ENCODE results near the gene NUP62. TPM values are rescaled to one million over a fixed set of nuclear protein-coding genes. Genes with fewer than 3 reads are reported as not detected.
"Not testable (repeated sequence)": the region's sequence is repeated elsewhere in the genome, so short reads cannot be mapped to it uniquely, and the experiment has no call there.

Gene NUP62
- total RNA-seq, 1 experiment from 2014 or later, result 69.7 TPM

DNA sequence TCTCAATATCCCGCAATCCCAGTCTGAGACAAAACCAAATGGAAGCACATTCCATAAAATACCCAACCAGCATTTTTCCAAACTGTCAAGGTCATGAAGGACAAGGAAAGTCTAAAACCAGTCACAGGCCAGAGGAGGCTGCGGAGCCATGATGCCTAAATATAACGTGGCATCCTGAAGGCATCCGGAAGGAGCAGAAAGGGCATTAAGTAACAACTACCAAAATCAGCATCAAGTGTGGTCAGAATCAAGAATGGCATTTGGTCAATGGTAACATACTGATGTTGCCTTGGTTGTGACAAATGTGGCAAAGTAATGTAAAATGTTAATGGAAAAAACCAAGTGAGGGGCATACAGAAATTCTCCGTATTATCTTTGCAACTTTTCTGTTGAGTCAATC is 3.8 kb downstream of the NUP62 start:
- no peak for DNase-seq (ENCODE audit: low read depth)

DNA sequence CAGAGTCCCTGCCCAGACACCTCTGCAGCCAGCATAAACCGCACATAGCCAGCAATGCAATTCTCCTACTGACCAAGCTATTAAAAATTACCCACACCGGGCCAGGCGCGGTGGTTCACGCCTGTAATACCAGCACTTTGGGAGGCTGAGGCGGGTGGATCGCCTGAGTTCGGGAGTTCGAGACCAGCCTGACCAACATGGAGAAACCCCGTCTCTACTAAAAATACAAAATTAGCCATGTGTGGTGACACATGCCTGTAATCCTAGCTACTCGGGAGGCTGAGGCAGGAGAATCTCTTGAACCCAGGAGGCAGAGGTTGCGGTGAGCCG is 4.5 kb downstream of the NUP62 start:
- DNase-seq (ENCODE audit: low read depth), result not testable (repeated sequence)

GRCh38 chr19:49924004-49924880 is 5.1 kb downstream of the NUP62 start:
- no peak for DNase-seq (ENCODE audit: low read depth)

GRCh38 chr19:49923055-49924003 is 6.0 kb downstream of the NUP62 start:
- no peak for DNase-seq (ENCODE audit: low read depth)

DNA sequence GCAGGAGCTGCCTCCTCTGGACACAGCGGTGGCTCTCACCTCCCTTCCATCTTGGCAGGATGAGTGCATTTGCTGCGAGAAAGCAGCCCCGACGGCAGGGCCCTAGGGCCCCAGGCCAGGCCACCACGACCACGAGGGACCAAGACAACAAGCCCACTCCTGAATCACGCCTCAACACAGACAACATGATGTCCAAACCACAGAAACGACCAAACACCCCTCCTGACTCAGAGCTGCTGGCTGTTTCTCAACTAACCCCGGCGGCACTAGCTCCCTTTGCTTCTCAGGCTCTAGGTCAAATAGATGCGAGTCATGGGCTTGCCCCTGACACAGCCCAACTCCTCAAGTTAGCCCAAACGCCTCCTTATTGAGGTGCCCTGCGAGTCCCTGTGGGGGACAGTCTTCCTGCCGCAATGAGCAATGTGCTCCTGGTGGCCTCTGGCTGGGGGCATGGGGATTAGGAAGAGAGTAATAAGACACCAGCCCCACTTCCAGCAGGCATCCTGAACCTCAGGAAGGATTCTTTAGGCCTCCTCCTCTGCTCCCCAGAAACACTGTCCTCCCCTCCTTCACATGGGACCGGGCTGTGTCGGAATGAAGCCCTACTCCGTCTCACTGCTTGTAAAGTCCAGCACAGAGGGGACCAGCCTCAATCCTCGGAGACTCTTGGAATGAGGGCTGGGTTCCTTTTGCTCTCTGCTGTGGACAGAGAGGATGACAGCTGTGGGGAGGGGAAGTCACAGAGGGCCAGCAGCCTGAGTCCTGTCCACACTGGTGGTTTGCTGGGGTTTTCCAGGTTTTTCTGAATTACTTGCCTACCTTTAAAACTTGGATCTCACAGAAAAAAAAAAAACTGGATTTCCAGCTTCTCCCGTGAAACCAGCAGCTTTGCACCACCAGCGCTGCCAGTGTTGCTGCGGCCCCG is 7.2 kb downstream of the NUP62 start:
- DNase-seq (ENCODE audit: low read depth), result peak; percentile 55

- DNase-seq (ENCODE audit: low read depth), result no peak
Measured at GRCh38 chr19:49920624-49921363, 8.5 kb downstream of the NUP62 start.

DNA sequence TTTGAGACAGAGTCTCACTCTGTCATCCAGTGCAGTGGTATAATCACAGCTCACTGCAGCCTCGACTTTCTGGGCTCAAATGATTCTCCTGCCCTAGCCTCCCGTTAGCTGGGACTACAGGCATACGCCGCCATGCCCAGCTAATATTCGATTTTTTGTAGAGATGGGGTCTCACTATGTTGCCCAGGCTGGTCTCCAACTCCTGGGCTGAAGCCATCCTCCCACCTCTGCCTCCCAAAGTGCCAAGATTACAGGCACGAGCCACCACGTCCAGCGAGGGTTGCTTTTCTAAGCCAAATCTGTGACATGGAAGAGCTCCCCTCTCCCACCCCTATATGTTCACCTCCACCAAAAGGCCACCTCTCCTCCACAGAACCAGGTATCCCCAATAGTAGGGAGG is 11.2 kb downstream of the NUP62 start:
- no peak for DNase-seq (ENCODE audit: low read depth)

GRCh38 chr19:49916839-49917733 is 12.2 kb downstream of the NUP62 start:
- no peak for DNase-seq (ENCODE audit: low read depth)

DNA sequence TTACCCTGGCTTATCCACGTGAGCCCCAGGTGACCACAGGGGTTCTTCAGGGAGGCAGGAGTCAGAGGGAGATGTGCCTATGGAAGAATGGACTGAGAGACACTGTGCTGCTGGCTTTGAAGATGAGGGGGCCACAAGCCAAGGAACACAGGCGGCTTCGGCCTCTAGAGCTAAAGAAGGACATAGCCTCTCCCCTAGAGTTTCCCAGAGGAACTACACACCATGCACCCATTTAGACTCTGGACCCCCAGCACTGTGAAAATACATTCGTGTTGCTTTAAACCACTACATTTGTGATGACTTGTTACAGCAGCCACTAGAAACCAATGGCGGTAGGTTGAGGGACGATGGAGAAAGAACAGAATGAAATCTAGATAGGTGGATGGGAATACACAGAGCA is 14.0 kb downstream of the NUP62 start:
- DNase-seq (ENCODE audit: low read depth), result no peak

DNA sequence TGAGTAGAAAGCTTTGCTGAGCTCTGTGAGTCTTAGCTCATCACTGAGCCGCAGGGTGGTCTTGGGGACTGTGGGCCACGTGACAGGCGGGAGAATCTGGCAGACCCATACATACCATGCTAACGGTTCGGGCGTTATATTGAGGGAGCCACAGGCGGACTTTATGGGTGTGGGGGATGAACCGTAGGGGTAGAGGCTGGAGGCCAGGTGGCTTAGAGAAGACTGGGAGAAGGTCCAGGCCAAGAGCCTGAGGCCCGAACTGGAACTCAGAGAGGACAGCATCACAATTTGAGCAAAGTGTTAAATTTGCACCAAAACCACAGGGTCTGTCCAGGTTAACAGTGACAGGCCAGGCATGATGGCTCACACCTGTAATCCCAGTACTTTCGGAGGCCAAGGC is 15.6 kb downstream of the NUP62 start:
- no peak for DNase-seq (ENCODE audit: low read depth)

GRCh38 chr19:49912965-49913685 is 16.2 kb downstream of the NUP62 start:
- DNase-seq (ENCODE audit: low read depth), result no peak

- DNase-seq (ENCODE audit: low read depth), result no peak
Measured at GRCh38 chr19:49911381-49912145, 17.7 kb downstream of the NUP62 start.

DNA sequence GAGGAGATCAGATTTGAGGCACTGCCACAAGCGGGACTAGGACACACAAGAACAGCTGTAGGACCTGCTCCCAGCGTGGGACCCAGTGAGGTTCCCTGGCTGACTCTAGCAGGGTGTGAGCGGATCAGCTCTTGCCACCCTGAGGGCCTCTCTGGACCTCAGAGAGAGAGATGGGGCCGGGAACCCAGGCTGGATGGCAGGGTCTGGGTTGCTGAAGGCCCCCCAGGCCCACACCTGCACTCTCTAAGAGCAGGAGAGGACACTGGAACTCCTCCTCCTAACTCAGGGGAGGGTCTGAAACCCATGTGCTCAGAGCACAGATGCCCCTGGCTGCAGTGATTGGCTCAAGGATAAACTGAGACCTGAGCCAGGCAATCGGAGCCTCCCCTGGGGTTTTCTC is 19.1 kb downstream of the NUP62 start:
- no peak for DNase-seq (ENCODE audit: low read depth)

- no peak for DNase-seq (ENCODE audit: low read depth)
Measured at GRCh38 chr19:49908480-49909420, 20.6 kb downstream of the NUP62 start.

DNA sequence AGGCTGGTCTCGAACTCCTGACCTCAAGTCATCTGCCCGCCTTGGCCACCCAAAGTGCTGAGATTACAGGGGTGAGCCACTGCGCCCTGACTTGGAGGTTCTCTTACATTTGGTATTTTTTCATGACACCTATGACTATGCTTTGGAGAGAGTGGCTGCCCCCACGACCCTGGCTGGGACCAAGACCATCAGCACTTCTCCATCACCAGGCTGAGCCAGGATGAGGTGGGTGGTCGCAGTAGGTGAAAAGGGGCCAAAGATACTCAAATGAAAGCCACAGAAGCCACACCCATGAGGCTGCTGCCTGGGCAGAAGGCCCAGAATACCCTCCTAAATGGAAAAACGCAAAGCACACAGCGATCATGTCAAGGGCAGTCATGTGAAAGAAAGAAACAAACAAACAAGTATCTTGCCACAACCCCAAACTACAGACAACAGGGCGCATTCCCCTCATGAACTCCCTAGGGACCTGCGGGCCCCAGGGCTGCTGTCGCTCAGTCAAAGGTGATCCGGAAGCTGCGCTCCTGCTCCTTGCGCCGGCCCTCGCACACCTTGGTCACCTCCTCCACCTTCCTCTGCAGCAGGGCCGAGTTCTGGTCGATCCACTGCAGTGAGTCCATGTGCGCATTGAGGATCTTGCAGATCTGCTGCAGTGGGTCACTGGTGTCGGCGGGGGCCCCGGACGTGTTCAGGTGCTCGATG is 21.4 kb downstream of the NUP62 start:
- no peak for DNase-seq (ENCODE audit: low read depth)

DNA sequence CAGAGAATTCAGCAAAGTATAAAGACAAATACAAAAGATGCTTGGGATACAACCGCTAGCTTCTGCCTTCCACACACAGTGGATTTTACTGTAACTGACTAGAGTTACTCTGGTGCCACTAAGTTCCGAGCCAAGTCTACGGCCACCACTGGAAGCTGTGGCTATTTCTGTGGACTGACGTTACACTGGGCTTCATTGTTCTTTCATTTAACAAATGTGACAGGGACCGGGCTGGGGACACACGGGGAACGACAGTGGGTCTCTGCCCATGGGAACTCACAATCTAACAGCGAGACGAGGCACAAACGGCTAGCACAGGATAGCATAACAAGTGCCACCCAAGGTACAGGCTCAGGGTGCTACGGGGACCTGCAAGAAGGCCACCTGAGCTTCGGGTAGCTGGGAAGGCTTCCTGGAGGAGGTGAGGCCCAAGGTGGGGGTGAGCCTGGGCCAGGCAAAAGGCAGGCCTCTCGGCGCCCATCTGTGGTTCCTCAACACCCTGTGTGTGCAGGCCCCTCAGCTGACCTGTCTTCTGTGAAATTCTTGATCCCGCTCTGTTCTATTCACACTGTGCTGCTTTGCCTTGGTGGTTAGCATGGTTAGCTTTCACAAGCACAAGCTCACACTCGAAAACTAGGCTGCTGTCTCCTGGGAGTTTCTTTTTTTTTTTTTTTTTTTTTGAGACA is 22.3 kb downstream of the NUP62 start:
- no peak for DNase-seq (ENCODE audit: low read depth)
